Cardiac muscle cell (in vitro differentiated cells and primary cell): ENCODE data around the gene PKNOX2. TPM values are rescaled to one million over a fixed set of nuclear protein-coding genes. Genes with fewer than 3 reads are reported as not detected.

ENCODE experiments used
- DNase-seq, 2 donors: peaks; one replicate each; pipeline versions ENCODE4 v3.0.0 to v3.0.0-alpha.2; 2010 to 2017; ENCODE audit warnings: low read depth in 1 of 2, low spot score in 1 of 2
- H3K27ac ChIP-seq: fragments of 200-600 bp; sonication (generic); 2 replicates; pipeline ENCODE4 v1.5.1; 2016
- H3K27me3 ChIP-seq: fragments of 200-600 bp; sonication (generic); 2 replicates; pipeline ENCODE4 v1.6.0; 2016; ENCODE audit warnings: control low read depth
- H3K36me3 ChIP-seq: fragments of 200-600 bp; sonication (generic); 2 replicates; pipeline ENCODE4 v1.5.1; 2016; ENCODE audit warnings: control low read depth
- H3K4me1 ChIP-seq: fragments of 200-600 bp; sonication (generic); 2 replicates; pipeline ENCODE4 v1.8.1; 2017; ENCODE audit warnings: low read depth, mild to moderate bottlenecking, mixed run types
- H3K4me3 ChIP-seq: fragments of 200-600 bp; sonication (generic); 2 replicates; pipeline ENCODE4 v1.5.1; 2016; ENCODE audit warnings: mild to moderate bottlenecking
- H3K9me3 ChIP-seq: fragments of 200-600 bp; sonication (generic); 2 replicates; pipeline ENCODE4 v1.5.1; 2017; ENCODE audit warnings: low read depth, mild to moderate bottlenecking, control low read depth
- CTCF ChIP-seq: IDR thresholded peaks from 2 replicates; pipeline ENCODE4 v1.5.1; 2012; ENCODE audit warnings: low read depth, mild to moderate bottlenecking, low read length
- polyA plus RNA-seq: library from polyadenylated mRNA; unstranded; fragments of >200 nt; fragmentation: Nextera tagmentation; extraction: Ambion mirVana; gene quantifications from 2 replicates; pipeline ENCODE4 v1.2.1, GENCODE V29; 2016
- total RNA-seq: library from RNA; depleted of rRNA; stranded (reverse); fragments of >200 nt; gene quantifications from 2 replicates; pipeline ENCODE4 v1.2.3, GENCODE V29; 2016

PKNOX2 gene
- total and polyA plus RNA-seq, 2 experiments from 2014 or later = 2.1 to 6.1 TPM

GRCh38 chr11:125250318-125251213 is 86.0 kb downstream of the PKNOX2 start:
- no peak for TF ChIP-seq CTCF
- Histone ChIP-seq H3K27ac (no peak overlapping the region), H3K4me1 (no peaks in the 10 kb centered on the region), H3K36me3 (no peaks in the 10 kb centered on the region), H3K9me3 (no peaks in the 10 kb centered on the region), H3K4me3 (no peak overlapping the region), H3K27me3 (peaks cover 30% of the 10 kb centered on the region)
- DNase-seq = peak in 1 of 2 donors; percentile 28

- peaks cover 31% of the 10 kb centered on the region for H3K27me3 ChIP-seq
- H3K36me3 ChIP-seq = no peaks in the 10 kb centered on the region
- no peak for DNase-seq
- H3K27ac ChIP-seq = no peak overlapping the region
- H3K4me1 ChIP-seq = no peaks in the 10 kb centered on the region
- H3K4me3 ChIP-seq = no peak overlapping the region
- no peaks in the 10 kb centered on the region for H3K9me3 ChIP-seq
- TF ChIP-seq CTCF = no peak
Measured at GRCh38 chr11:125251214-125251545, 86.6 kb downstream of the PKNOX2 start.

GRCh38 chr11:125251956-125252355 is 87.4 kb downstream of the PKNOX2 start:
- Histone ChIP-seq H3K4me1 (no peaks in the 10 kb centered on the region), H3K4me3 (no peak overlapping the region), H3K9me3 (no peaks in the 10 kb centered on the region), H3K27me3 (peaks cover 27% of the 10 kb centered on the region), H3K36me3 (no peaks in the 10 kb centered on the region), H3K27ac (no peak overlapping the region)
- DNase-seq = peak in 1 of 2 donors; percentile 67
- TF ChIP-seq CTCF = no peak

GRCh38 chr11:125253289-125253688 is 88.7 kb downstream of the PKNOX2 start:
- no peak for TF ChIP-seq CTCF
- Histone ChIP-seq H3K4me3 (no peak overlapping the region), H3K27ac (no peak overlapping the region), H3K36me3 (no peaks in the 10 kb centered on the region), H3K27me3 (peaks cover 18% of the 10 kb centered on the region), H3K4me1 (no peaks in the 10 kb centered on the region), H3K9me3 (no peaks in the 10 kb centered on the region)
- DNase-seq = no peak

GRCh38 chr11:125253795-125254525 is 89.4 kb downstream of the PKNOX2 start:
- no peak overlapping the region for H3K4me3 ChIP-seq
- no peaks in the 10 kb centered on the region for H3K4me1 ChIP-seq
- H3K27ac ChIP-seq = no peak overlapping the region
- TF ChIP-seq CTCF = no peak
- no peaks in the 10 kb centered on the region for H3K36me3 ChIP-seq
- H3K9me3 ChIP-seq = no peaks in the 10 kb centered on the region
- peaks cover 24% of the 10 kb centered on the region for H3K27me3 ChIP-seq
- DNase-seq = no peak
